ENCODE data around the gene PLCD3. TPM values are rescaled to one million over a fixed set of nuclear protein-coding genes. Genes with fewer than 3 reads are reported as not detected.
"Not testable (repeated sequence)": the region's sequence is repeated elsewhere in the genome, so short reads cannot be mapped to it uniquely, and the experiment has no call there.

Gene PLCD3
- polyA plus RNA-seq, 1 donor from 2014 or later = 1.3 TPM

DNA sequence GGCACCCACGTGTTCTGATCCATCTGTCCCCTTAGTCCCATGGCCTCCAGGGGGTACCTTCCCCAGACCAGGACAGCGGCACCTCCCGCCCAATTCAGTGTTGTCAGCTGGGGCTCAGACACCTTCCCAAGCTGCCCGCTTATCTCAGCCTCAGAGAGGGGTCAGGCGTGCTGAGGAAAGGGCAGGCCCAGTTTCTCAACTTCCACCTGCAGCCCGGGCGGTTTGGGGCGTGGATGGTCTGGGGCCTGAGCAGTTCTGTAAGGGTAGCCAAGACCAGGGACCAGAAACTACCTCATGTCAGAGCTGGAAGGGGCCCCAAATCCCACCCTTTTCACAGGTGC, 5.1 kb downstream of the PLCD3 start:
- Histone ChIP-seq H3K79me2 (replicated peaks; ENCODE audit: insufficient read depth, low read length) (no peaks in the 10 kb centered on the region), H3F3A (ENCODE audit: insufficient read depth, low read length, poor library complexity, severe bottlenecking) (no peaks in the 10 kb centered on the region), H3K27me3 (ENCODE audit: insufficient read depth, low read depth, low read length) (no peaks in the 10 kb centered on the region), H3K36me3 (ENCODE audit: insufficient read depth, low read length) (no peaks in the 10 kb centered on the region), H3K27ac (ENCODE audit: low read length) (no peak overlapping the region), H3K4me3 (ENCODE audit: low read length) (no peak overlapping the region), H3K9me3 (ENCODE audit: low read length) (no peaks in the 10 kb centered on the region), H4K20me1 (ENCODE audit: insufficient read depth) (no peaks in the 10 kb centered on the region), H3K4me2 (ENCODE audit: low read length) (no peak overlapping the region), H3K9ac (ENCODE audit: low read length) (no peak overlapping the region), H3K9me2 (ENCODE audit: insufficient read depth, low read length) (no peaks in the 10 kb centered on the region), H2AFZ (ENCODE audit: low read depth, low read length) (no peak overlapping the region)
- TF ChIP-seq TAF1 (IDR thresholded peaks at IDR 0.05; ENCODE audit: low read depth) (no peak), EZH2 (IDR thresholded peaks at IDR 0.05; ENCODE audit: borderline replicate concordance, insufficient read depth, low read length, poor library complexity, severe bottlenecking) (no peak), RAD21 (conservative IDR thresholded peaks at IDR 0.05) (no peak)

DNA sequence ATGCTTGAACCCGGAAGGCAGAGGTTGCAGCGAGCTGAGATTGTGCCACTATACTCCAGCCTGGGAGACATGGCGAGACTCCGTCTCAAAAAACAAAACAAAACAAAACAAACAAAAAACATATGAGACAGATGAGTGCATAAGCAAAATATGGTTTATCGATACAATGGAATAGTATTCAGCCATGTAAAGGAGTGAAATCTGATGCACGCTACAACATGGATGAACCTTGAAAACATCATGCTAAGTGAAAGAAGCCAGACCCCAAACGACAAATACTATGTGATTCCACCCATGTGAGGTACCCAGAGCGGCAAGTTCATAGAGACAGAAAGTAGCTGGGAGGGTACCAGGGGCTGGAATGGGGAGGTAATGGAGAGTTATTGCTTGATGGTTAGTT, 6.8 kb downstream of the PLCD3 start:
- no peaks in the 10 kb centered on the region for H3K36me3 ChIP-seq (ENCODE audit: insufficient read depth, low read length)
- TF ChIP-seq, protein P1, sequence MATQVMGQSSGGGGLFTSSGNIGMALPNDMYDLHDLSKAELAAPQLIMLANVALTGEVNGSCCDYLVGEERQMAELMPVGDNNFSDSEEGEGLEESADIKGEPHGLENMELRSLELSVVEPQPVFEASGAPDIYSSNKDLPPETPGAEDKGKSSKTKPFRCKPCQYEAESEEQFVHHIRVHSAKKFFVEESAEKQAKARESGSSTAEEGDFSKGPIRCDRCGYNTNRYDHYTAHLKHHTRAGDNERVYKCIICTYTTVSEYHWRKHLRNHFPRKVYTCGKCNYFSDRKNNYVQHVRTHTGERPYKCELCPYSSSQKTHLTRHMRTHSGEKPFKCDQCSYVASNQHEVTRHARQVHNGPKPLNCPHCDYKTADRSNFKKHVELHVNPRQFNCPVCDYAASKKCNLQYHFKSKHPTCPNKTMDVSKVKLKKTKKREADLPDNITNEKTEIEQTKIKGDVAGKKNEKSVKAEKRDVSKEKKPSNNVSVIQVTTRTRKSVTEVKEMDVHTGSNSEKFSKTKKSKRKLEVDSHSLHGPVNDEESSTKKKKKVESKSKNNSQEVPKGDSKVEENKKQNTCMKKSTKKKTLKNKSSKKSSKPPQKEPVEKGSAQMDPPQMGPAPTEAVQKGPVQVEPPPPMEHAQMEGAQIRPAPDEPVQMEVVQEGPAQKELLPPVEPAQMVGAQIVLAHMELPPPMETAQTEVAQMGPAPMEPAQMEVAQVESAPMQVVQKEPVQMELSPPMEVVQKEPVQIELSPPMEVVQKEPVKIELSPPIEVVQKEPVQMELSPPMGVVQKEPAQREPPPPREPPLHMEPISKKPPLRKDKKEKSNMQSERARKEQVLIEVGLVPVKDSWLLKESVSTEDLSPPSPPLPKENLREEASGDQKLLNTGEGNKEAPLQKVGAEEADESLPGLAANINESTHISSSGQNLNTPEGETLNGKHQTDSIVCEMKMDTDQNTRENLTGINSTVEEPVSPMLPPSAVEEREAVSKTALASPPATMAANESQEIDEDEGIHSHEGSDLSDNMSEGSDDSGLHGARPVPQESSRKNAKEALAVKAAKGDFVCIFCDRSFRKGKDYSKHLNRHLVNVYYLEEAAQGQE (IDR thresholded peaks at IDR 0.05; ENCODE audit: borderline replicate concordance) = no peak
- TF ChIP-seq RAD21 (conservative IDR thresholded peaks at IDR 0.05) (no peak), MXI1 (conservative IDR thresholded peaks at IDR 0.05; ENCODE audit: poor library complexity, severe bottlenecking) (no peak), POLR2AphosphoS5 (IDR thresholded peaks at IDR 0.05) (no peak), TAF1 (IDR thresholded peaks at IDR 0.05; ENCODE audit: low read depth) (no peak), EP300 (conservative IDR thresholded peaks at IDR 0.05; ENCODE audit: poor library complexity, severe bottlenecking) (no peak), EZH2 (IDR thresholded peaks at IDR 0.05; ENCODE audit: borderline replicate concordance, insufficient read depth, low read length, poor library complexity, severe bottlenecking) (no peak), SMC3 (conservative IDR thresholded peaks at IDR 0.05; ENCODE audit: poor library complexity) (no peak)
- TF ChIP-seq, protein P2, sequence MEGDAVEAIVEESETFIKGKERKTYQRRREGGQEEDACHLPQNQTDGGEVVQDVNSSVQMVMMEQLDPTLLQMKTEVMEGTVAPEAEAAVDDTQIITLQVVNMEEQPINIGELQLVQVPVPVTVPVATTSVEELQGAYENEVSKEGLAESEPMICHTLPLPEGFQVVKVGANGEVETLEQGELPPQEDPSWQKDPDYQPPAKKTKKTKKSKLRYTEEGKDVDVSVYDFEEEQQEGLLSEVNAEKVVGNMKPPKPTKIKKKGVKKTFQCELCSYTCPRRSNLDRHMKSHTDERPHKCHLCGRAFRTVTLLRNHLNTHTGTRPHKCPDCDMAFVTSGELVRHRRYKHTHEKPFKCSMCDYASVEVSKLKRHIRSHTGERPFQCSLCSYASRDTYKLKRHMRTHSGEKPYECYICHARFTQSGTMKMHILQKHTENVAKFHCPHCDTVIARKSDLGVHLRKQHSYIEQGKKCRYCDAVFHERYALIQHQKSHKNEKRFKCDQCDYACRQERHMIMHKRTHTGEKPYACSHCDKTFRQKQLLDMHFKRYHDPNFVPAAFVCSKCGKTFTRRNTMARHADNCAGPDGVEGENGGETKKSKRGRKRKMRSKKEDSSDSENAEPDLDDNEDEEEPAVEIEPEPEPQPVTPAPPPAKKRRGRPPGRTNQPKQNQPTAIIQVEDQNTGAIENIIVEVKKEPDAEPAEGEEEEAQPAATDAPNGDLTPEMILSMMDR (IDR thresholded peaks at IDR 0.05; ENCODE audit: poor library complexity, severe bottlenecking) = no peak
- H3K9ac ChIP-seq (ENCODE audit: low read length) = no peak overlapping the region
- H3K9me3 ChIP-seq (ENCODE audit: low read length) = no peaks in the 10 kb centered on the region
- no peaks in the 10 kb centered on the region for H3K9me2 ChIP-seq (ENCODE audit: insufficient read depth, low read length)
- no peak overlapping the region for H3K27ac ChIP-seq (ENCODE audit: low read length)
- H4K20me1 ChIP-seq (ENCODE audit: insufficient read depth) = no peaks in the 10 kb centered on the region
- H2AFZ ChIP-seq (ENCODE audit: low read depth, low read length) = no peak overlapping the region
- no peaks in the 10 kb centered on the region for H3F3A ChIP-seq (ENCODE audit: insufficient read depth, low read length, poor library complexity, severe bottlenecking)
- H3K79me2 ChIP-seq (replicated peaks; ENCODE audit: insufficient read depth, low read length) = no peaks in the 10 kb centered on the region
- no peaks in the 10 kb centered on the region for H3K27me3 ChIP-seq (ENCODE audit: insufficient read depth, low read depth, low read length)
- H3K4me2 ChIP-seq (ENCODE audit: low read length) = no peak overlapping the region
- no peak overlapping the region for H3K4me3 ChIP-seq (ENCODE audit: low read length)

DNA sequence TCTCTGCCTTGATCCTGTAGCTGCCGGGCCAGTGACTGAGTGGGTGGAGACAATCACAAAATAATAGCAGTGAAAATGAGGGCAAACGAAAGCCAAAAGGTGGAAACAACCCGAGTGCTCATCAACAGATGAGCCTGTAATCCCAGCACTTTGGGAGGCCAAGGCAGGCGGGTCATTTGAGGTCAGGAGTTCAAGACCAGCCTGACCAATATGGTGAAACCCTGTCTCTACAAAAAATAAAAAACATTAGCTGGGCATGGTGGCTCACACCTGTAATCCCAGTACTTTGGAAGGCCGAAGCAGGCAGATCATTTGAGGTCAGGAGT, 7.6 kb downstream of the PLCD3 start:
- H3K36me3 ChIP-seq (ENCODE audit: insufficient read depth, low read length); H3K9me2 ChIP-seq (ENCODE audit: insufficient read depth, low read length); H3K4me3 ChIP-seq (ENCODE audit: low read length); H3K4me2 ChIP-seq (ENCODE audit: low read length); H3K9me3 ChIP-seq (ENCODE audit: low read length); H4K20me1 ChIP-seq (ENCODE audit: insufficient read depth); H3F3A ChIP-seq (ENCODE audit: insufficient read depth, low read length, poor library complexity, severe bottlenecking); H3K79me2 ChIP-seq (replicated peaks; ENCODE audit: insufficient read depth, low read length); H3K27me3 ChIP-seq (ENCODE audit: insufficient read depth, low read depth, low read length); H3K27ac ChIP-seq (ENCODE audit: low read length); H3K9ac ChIP-seq (ENCODE audit: low read length); H2AFZ ChIP-seq (ENCODE audit: low read depth, low read length): not testable (repeated sequence)
